SK-N-SH treated with all-trans-retinoic acid at 6 μM for 48 hours (cell line): Measurements from ENCODE around the gene PLEKHG5.

ENCODE experiments used
- ARNTL ChIP-seq: fragments of 450-650 bp; formaldehyde crosslinking; IDR thresholded peaks from 2 replicates; pipeline ENCODE4 v1.5.0; 2020; ENCODE audit warnings: low read depth, mild to moderate bottlenecking, moderate library complexity, borderline replicate concordance
- CREB5 ChIP-seq: fragments of 250-450 bp; sonication (Bioruptor Pico); IDR thresholded peaks from 2 replicates; pipeline ENCODE4 v1.5.1; 2020; ENCODE audit warnings: low read depth, mild to moderate bottlenecking, moderate library complexity
- ISL1 ChIP-seq: fragments of 250-450 bp; sonication (Bioruptor Pico); IDR thresholded peaks from 2 replicates; pipeline ENCODE4 v2.1.2; 2022; ENCODE audit warnings: mild to moderate bottlenecking, moderate library complexity
- ZFP30 ChIP-seq: fragments of 450-650 bp; formaldehyde crosslinking; IDR thresholded peaks from 2 replicates; pipeline ENCODE4 v1.5.0; 2022; ENCODE audit warnings: mild to moderate bottlenecking, moderate library complexity

DNA sequence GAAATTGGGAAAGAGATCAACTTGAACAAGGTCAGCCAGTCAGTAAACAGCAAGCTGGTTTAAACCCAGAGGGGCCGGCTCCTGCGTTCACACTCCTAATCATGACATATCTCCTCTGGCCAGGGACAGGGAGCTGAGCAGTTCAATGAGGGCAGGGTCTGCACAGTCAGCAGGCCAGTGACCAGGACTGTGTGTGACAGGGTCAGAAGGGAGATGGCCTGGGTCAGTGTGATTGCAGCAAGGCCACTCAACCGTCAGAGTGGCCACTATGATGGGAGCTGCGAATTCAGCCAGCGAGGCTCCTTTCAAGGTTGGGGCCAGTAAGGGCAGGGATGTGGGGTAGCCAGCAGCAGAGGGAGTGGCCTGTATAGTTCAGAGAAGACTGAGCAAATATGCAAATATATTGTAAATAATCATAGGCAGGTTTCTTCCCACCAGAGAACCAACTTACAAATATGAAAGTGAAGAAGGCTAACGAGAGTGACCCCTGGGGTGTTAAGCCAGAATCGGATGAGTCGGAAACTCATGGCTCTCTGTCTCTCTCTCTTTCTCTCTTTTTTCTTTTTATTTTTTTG is 42.9 kb upstream of the PLEKHG5 start:
- TF ChIP-seq ZFP30 (no peak), ARNTL (no peak), ISL1 (CRISPR knock-in tag) (no peak), CREB5 (CRISPR knock-in tag) (no peak)
